ENCODE data around the gene PTPRQ. TPM values are rescaled to one million over a fixed set of nuclear protein-coding genes. Genes with fewer than 3 reads are reported as not detected.

Gene PTPRQ
- total and polyA plus RNA-seq, 9 of the 15 experiments (the other 6 are each of a cell fraction or from before 2014, with no cell fraction given), result not detected

DNA sequence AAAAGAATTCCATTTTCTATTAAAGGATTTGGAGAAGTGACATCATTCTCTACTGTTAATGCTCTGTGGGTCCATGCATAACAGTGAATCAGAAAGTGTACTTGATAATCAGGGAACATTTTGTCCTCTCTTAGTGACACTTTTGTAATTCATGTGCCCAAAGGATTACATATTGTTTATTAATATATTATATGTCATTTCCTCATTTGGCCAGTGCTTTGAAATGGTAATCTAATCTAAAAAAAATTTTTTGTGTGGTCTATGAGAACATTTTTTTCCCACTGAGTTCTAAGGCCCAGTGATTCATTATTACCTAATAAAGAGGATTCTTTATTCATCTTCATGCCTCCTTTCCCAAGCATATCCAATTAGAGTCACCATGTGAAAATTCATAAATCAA, 183.7 kb downstream of the PTPRQ start (continued):
- TF ChIP-seq, protein P1, sequence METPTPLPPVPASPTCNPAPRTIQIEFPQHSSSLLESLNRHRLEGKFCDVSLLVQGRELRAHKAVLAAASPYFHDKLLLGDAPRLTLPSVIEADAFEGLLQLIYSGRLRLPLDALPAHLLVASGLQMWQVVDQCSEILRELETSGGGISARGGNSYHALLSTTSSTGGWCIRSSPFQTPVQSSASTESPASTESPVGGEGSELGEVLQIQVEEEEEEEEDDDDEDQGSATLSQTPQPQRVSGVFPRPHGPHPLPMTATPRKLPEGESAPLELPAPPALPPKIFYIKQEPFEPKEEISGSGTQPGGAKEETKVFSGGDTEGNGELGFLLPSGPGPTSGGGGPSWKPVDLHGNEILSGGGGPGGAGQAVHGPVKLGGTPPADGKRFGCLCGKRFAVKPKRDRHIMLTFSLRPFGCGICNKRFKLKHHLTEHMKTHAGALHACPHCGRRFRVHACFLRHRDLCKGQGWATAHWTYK (CRISPR knock-in tag; IDR thresholded peaks at IDR 0.05), result no peak

DNA sequence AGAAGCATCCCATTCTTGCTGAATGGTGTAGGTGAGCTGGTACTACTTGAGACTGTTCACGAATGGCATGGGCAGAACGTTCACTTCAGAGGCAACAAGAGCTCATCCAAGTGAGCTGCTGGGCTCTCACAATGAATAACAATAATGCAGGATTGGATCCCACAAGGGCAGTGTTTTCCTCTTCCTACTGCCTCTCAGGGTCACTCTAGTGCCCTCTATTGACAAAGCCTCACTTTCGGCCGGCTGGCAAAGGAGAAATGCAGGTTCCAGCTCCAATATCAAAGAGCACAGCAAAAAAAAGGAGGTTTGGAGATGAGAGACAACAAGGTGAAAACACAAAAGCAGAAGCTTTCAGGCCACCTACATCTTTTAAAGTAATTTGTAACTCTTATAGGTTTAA, 188.8 kb downstream of the PTPRQ start:
- Histone ChIP-seq H3K4me1 (replicated peaks in 1 of 2; ENCODE audit: control insufficient read depth in 2 of 2, insufficient read depth in 2 of 2, low read length in 2 of 2) (no peaks in the 10 kb centered on the region), H3K4me3 (no peak overlapping the region), H3K27me3 (ENCODE audit: control insufficient read depth in 2 of 2, insufficient read depth in 2 of 2, low read length in 2 of 2) (no peaks in the 10 kb centered on the region), H2AFZ (ENCODE audit: low read depth, low read length) (no peak overlapping the region), H3K9me3 (replicated peaks; ENCODE audit: control insufficient read depth, insufficient read depth, low read depth, low read length) (no peaks in the 10 kb centered on the region), H3K9ac (ENCODE audit: insufficient read depth in 1 of 2, low read depth in 2 of 2, low read length in 2 of 2) (no peak overlapping the region), H3K9me1 (ENCODE audit: control insufficient read depth, insufficient read depth, low read length) (no peaks in the 10 kb centered on the region), H3K79me2 (ENCODE audit: control insufficient read depth, insufficient read depth, low read length) (no peaks in the 10 kb centered on the region), H3K27ac (ENCODE audit: extremely low read depth, low read depth, low read length) (no peak overlapping the region), H3K4me2 (ENCODE audit: insufficient read depth, low read length) (no peak overlapping the region), H3K36me3 (ENCODE audit: control insufficient read depth, insufficient read depth, low read length) (no peaks in the 10 kb centered on the region), H4K20me1 (replicated peaks; ENCODE audit: control insufficient read depth, insufficient read depth, low read length) (no peaks in the 10 kb centered on the region)
- DNase-seq (ENCODE audit: extremely low read depth in 1 of 4, low spot score in 3 of 4) (no peak), ATAC-seq (no peak), FAIRE-seq (no peak)
- BruUV-seq (replicated peaks), result no TSS peak
- in situ Hi-C loops (cut with MboI) (no loop called here), intact Hi-C loops (cut with micrococcal nuclease) (no loop called here)
- WGBS (ENCODE audit: insufficient coverage, low coverage, missing lambda C conversion rate), result 0% methylated on average over 4 of the region's 4 CpGs
- CTCF ChIA-PET (ENCODE audit: low intra/inter-chr PET ratio), result no interaction called here
- POLR2A ChIA-PET, result no interaction called here
- TF ChIP-seq, protein P2, sequence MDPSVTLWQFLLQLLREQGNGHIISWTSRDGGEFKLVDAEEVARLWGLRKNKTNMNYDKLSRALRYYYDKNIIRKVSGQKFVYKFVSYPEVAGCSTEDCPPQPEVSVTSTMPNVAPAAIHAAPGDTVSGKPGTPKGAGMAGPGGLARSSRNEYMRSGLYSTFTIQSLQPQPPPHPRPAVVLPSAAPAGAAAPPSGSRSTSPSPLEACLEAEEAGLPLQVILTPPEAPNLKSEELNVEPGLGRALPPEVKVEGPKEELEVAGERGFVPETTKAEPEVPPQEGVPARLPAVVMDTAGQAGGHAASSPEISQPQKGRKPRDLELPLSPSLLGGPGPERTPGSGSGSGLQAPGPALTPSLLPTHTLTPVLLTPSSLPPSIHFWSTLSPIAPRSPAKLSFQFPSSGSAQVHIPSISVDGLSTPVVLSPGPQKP (CRISPR knock-in tag; IDR thresholded peaks at IDR 0.05), result no peak
- no peak for TF ChIP-seq CTBP1 (IDR thresholded peaks at IDR 0.05; ENCODE audit: borderline replicate concordance)
- TF ChIP-seq, protein P3, sequence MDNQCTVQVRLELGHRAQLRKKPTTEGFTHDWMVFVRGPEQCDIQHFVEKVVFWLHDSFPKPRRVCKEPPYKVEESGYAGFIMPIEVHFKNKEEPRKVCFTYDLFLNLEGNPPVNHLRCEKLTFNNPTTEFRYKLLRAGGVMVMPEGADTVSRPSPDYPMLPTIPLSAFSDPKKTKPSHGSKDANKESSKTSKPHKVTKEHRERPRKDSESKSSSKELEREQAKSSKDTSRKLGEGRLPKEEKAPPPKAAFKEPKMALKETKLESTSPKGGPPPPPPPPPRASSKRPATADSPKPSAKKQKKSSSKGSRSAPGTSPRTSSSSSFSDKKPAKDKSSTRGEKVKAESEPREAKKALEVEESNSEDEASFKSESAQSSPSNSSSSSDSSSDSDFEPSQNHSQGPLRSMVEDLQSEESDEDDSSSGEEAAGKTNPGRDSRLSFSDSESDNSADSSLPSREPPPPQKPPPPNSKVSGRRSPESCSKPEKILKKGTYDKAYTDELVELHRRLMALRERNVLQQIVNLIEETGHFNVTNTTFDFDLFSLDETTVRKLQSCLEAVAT (IDR thresholded peaks at IDR 0.05), result no peak
- no peak for TF ChIP-seq ZFP1 (CRISPR knock-in tag; IDR thresholded peaks at IDR 0.05)
- no peak for TF ChIP-seq KLF16 (IDR thresholded peaks at IDR 0.05)
- TF ChIP-seq JUNB (CRISPR knock-in tag; conservative IDR thresholded peaks at IDR 0.05), result no peak
- TF ChIP-seq FOSL1 (tag; conservative IDR thresholded peaks at IDR 0.05), result no peak
- TF ChIP-seq ARNT (IDR thresholded peaks at IDR 0.05), result no peak
- no peak for TF ChIP-seq MTF1 (CRISPR knock-in tag; IDR thresholded peaks at IDR 0.05; ENCODE audit: borderline replicate concordance)
- no peak for TF ChIP-seq ZNF77 (CRISPR knock-in tag; IDR thresholded peaks at IDR 0.05)
- no peak for TF ChIP-seq SIX5 (IDR thresholded peaks at IDR 0.05; ENCODE audit: borderline replicate concordance in 1 of 2, insufficient read depth in 1 of 2, low read depth in 1 of 2, low read length in 2 of 2)
- TF ChIP-seq POLR3A (IDR thresholded peaks at IDR 0.05; ENCODE audit: borderline replicate concordance, extremely low read depth, insufficient read depth, insufficient read length), result no peak
- TF ChIP-seq, protein P4, sequence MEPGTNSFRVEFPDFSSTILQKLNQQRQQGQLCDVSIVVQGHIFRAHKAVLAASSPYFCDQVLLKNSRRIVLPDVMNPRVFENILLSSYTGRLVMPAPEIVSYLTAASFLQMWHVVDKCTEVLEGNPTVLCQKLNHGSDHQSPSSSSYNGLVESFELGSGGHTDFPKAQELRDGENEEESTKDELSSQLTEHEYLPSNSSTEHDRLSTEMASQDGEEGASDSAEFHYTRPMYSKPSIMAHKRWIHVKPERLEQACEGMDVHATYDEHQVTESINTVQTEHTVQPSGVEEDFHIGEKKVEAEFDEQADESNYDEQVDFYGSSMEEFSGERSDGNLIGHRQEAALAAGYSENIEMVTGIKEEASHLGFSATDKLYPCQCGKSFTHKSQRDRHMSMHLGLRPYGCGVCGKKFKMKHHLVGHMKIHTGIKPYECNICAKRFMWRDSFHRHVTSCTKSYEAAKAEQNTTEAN (CRISPR knock-in tag; IDR thresholded peaks at IDR 0.05), result no peak
- no peak for TF ChIP-seq MBD2 (IDR thresholded peaks at IDR 0.05; ENCODE audit: borderline replicate concordance, low read depth)
- no peak for TF ChIP-seq THRAP3 (IDR thresholded peaks at IDR 0.05; ENCODE audit: borderline replicate concordance)

Measured in K562 (cell line).